ENCODE measurements around the gene EDA.

EDA gene

GRCh38 chrX:69761633-69762032 lies 145.7 kb downstream of the EDA start:
- no peak for TF ChIP-seq TAF1 (IDR thresholded peaks at IDR 0.05; ENCODE audit: borderline replicate concordance, insufficient read depth, low read length)
- no peak for TF ChIP-seq REST (IDR thresholded peaks at IDR 0.05; ENCODE audit: insufficient read depth in 1 of 2, low read depth in 2 of 2, low read length in 2 of 2)
- no peak for TF ChIP-seq POLR2AphosphoS5 (IDR thresholded peaks at IDR 0.05; ENCODE audit: low read depth, low read length)
- no peak for TF ChIP-seq SIN3A (IDR thresholded peaks at IDR 0.05; ENCODE audit: borderline replicate concordance, insufficient read depth, low read length)
- TF ChIP-seq FOXP2 (optimal IDR thresholded peaks at IDR 0.05; ENCODE audit: borderline replicate concordance, extremely low read depth, extremely low read length, insufficient read depth) = no peak

GRCh38 chrX:69762340-69762739 lies 146.4 kb downstream of the EDA start:
- TF ChIP-seq TAF1 (IDR thresholded peaks at IDR 0.05; ENCODE audit: borderline replicate concordance, insufficient read depth, low read length) (no peak), POLR2AphosphoS5 (IDR thresholded peaks at IDR 0.05; ENCODE audit: low read depth, low read length) (no peak), SIN3A (IDR thresholded peaks at IDR 0.05; ENCODE audit: borderline replicate concordance, insufficient read depth, low read length) (no peak), FOXP2 (optimal IDR thresholded peaks at IDR 0.05; ENCODE audit: borderline replicate concordance, extremely low read depth, extremely low read length, insufficient read depth) (no peak), REST (IDR thresholded peaks at IDR 0.05; ENCODE audit: insufficient read depth in 1 of 2, low read depth in 2 of 2, low read length in 2 of 2) (no peak)

GRCh38 chrX:69793260-69793935 lies 177.5 kb downstream of the EDA start:
- TF ChIP-seq FOXP2 (optimal IDR thresholded peaks at IDR 0.05; ENCODE audit: borderline replicate concordance, extremely low read depth, extremely low read length, insufficient read depth) (no peak), REST (IDR thresholded peaks at IDR 0.05; ENCODE audit: insufficient read depth in 1 of 2, low read depth in 2 of 2, low read length in 2 of 2) (no peak), SIN3A (IDR thresholded peaks at IDR 0.05; ENCODE audit: borderline replicate concordance, insufficient read depth, low read length) (no peak), TAF1 (IDR thresholded peaks at IDR 0.05; ENCODE audit: borderline replicate concordance, insufficient read depth, low read length) (no peak)

DNA sequence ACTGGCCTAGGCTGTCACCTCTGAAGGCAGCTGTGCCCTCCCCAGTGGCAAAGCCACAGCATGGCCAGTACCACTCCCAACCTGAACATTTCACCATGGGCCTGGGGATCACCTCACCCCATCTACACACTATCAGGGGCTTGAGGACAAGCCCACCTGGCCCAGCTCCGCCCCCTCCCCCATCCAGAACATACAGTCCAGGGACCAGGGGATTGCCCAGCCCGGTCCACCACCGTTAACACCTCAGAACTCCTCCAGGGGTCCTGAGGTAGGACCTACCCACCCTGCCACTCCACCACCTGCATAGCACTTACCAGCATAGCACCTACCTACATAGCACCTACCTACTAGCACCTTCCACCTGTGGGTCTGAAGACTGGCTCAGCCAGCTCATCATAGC lies 179.8 kb downstream of the EDA start:
- TF ChIP-seq SIN3A (IDR thresholded peaks at IDR 0.05; ENCODE audit: borderline replicate concordance, insufficient read depth, low read length) = no peak

- TF ChIP-seq REST (IDR thresholded peaks at IDR 0.05; ENCODE audit: insufficient read depth in 1 of 2, low read depth in 2 of 2, low read length in 2 of 2) (no peak), TAF1 (IDR thresholded peaks at IDR 0.05; ENCODE audit: borderline replicate concordance, insufficient read depth, low read length) (no peak), SIN3A (IDR thresholded peaks at IDR 0.05; ENCODE audit: borderline replicate concordance, insufficient read depth, low read length) (no peak), POLR2AphosphoS5 (IDR thresholded peaks at IDR 0.05; ENCODE audit: low read depth, low read length) (no peak), FOXP2 (optimal IDR thresholded peaks at IDR 0.05; ENCODE audit: borderline replicate concordance, extremely low read depth, extremely low read length, insufficient read depth) (no peak)
Observed at GRCh38 chrX:69807400-69807799, 191.5 kb downstream of the EDA start.
